CD4-positive, alpha-beta T cell treated with Interleukin-4 for 1 hour (primary cell): Measurements from ENCODE around the gene SLC35F1.
"Not testable (repeated sequence)": the region's sequence is repeated elsewhere in the genome, so short reads cannot be mapped to it uniquely, and the experiment has no call there.

ENCODE experiments used
- DNase-seq, 2 donors: peaks; one replicate each; pipeline ENCODE4 v3.0.0-alpha.2; 2020 to 2022

The SLC35F1 gene

DNA sequence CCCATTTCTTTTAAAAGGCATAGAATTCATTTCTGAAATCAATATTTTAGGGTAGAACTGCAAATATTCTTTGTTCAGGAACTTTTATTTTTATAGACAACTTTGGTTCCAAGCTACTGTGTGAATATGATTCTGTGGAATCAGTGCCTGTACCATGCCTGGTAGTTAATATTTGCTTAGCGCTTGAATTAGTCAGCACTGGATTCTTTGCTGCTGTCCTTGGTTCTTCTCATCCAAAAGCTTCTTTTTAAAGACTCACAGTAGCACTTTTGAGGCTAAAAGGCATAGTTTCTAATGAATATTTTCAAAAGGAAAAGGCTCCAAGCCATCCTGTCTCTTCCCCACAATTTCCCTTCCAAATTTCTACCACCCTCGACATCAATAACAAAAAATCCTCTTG is 109.5 kb downstream of the SLC35F1 start:
- no peak for DNase-seq

DNA sequence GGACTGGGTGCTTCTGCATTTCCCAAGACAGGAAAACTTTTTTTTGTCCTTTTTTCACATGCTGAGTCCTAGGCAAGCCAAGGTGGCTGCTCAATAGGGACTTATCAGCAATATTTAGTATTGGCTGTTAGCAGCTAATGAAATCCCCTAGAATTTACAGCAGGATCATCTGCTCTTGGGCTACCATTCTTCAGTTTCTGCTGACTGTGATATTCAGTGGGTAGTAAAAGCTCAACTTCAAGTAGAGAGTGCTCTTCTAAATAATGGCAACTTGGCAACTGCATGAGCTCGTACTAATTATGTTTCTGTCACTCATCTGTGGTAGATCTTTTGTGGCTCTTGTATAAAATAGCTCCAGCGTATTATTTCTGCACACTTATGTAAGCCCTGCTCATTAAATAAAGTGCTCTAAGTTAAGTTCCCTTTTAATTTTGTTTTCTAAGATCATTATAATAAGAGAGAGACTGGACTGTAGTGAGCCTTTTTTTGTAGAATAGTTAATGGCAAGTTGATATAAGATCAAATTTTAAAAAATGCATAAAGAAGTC is 110.3 kb downstream of the SLC35F1 start:
- DNase-seq: no peak

DNA sequence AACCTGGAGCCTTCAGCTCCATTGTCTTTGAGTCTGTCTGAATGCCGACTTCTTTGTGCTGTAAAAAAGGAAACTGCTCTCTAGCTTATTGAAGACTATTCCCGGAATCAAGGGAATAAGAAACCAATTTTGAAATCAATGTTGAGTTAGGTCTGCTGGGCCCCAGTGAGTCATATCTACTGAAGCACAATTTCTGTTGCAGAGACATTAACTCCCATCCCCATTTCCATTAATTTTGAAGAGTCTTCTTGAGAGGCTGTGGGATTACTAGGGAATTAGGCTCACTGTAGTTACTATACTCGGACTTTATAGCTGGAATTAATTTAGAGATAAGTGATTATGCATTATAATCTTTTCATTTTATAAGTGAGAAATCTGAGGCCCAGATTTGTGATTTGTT is 116.7 kb downstream of the SLC35F1 start:
- no peak for DNase-seq

DNA sequence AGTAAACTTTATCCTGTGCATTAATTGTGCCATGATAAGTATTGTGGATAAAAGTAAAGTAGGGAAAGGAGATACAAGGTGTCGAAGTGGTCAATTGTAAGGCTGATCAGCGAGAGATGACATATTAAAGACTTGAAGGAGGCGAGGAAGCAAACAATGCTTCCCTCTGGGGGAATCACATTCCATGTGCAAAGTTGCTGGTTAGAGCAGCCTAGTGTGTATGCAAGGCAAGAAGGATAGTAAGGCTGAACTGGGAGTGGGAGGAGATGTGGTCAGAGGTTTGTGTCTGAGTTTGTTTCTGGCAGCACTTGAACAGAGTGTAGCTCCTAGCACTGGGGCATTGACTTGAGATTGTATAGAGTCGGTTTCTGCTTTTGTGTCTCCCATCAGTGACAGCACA is 122.9 kb downstream of the SLC35F1 start:
- DNase-seq: no peak

DNA sequence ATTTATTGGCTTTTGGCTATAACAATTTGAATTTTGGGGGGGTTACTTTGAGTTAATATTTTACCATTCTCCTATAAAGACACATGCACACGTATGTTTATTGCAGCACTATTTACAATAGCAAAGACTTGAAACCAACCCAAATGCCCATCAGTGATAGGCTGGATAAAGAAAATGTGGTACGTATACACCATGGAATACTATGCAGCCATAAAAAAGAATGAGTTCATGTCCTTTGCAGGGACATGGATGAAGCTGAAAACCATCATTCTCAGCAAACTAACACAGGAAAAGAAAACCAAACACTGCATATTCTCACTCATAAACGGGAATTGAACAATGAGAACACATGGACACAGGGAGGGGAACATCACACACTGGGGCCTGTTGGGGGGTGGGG is 130.4 kb downstream of the SLC35F1 start:
- not testable (repeated sequence) for DNase-seq

DNA sequence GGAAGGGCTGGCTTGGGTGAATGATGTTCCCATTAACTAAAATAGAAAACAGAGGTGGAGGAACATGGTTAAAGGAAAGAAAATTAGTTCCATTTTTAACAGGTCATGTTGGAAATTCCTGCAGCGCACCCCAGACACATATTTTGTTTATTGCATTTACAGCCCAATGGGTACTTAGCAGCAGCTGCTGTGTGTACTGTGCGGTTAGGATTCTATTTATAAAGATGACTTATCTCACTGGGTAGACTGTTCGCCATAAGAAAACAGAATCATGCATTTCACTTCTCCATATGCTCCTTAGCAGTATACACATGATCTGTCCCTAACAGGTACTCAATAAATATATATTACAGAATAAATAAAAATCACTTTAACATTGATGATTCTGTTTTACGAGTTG is 135.8 kb downstream of the SLC35F1 start:
- no peak for DNase-seq

DNA sequence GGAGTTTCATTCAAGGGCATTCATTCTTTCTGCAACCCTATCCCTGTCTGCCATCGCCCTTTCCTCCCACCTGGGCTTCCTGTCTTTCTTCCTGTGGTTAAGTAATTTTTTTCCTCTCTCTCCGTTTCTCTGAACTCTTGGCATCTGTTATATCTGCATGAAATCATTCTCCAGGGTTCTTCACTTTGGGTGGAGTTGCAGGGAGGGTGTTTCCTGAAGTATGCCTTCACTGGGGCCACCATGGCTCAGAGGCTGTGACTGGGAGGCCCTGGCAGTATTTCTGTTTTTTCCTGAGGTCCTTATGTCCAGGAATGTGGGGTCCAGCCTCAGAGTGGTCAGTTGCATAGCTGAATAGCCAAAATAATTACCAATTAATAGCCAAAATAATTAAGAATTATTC is 137.2 kb downstream of the SLC35F1 start:
- DNase-seq: no peak

DNA sequence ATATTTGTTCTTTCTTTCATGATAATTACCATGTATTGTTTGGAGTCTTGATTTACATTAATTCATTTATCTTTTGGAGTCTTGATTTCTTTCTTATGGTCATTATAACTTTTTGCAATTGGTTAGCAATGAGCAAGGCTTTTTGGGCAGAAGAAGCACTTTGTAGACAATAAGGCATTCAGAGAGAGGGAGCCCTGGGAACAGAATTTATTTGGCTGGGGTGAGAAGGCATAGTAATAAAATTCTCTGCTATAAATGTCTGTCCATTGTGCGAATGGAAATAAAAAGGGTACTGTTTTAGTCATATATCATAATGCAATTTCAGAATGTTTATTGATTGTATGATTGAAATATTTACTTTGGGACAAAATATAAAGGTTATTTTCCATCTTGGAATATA is 147.0 kb downstream of the SLC35F1 start:
- no peak for DNase-seq

DNA sequence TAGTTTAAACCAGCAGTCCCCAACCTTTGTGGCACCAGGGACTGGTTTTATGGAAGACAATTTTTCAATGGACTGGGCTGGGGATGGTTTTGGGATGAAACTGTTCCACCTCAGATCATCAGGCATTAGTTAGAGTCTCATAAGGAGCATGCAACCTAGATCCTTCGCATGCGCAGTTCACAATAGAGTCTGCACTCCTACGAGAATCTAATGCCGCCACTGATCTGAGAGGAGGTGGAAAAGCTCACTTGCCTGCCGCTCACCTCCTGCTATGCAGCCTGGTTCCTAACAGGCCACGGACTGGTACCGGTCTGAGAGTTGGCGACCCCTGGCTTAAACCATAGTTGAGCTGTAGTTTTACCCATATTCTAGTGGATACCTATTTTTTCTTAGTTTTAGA is 154.6 kb downstream of the SLC35F1 start:
- DNase-seq: no peak

DNA sequence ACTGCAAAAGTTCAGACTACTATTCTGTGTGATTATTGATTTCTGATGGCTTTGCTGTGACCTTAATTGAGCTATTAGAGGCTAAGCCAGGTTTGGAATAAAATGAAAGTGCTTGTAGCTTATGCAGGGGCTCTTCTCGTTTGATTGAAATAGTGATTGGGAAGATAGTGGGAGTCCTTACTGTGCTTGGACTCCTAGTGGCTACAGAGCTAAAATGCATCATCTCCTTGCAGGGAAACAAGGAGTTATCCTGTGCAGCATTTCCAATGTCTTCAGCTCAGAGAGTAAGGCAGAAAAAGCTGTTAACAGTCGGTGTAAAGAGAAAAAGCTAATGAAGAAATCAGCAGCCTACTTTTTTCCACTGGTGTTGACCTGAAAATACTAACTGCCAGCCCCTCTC is 173.5 kb downstream of the SLC35F1 start:
- no peak for DNase-seq

DNA sequence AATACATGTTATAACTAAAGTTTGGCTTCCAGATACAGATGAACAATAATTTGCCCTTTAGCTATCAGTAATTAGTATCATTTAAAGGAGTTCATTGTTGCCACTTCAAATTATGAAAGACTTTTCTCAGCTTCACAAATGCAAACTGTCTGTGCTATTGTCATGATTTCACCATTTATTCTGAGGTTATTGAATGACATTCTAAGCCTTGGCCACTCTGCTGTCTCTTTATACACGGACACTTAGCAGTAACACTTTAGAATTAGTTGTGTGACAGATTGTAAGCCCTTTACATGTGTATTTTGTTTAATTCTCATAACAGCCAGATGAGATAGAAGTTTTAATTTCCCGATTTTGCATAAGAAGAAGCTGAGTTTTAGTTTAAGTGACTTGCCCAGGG is 176.6 kb downstream of the SLC35F1 start:
- no peak for DNase-seq

DNA sequence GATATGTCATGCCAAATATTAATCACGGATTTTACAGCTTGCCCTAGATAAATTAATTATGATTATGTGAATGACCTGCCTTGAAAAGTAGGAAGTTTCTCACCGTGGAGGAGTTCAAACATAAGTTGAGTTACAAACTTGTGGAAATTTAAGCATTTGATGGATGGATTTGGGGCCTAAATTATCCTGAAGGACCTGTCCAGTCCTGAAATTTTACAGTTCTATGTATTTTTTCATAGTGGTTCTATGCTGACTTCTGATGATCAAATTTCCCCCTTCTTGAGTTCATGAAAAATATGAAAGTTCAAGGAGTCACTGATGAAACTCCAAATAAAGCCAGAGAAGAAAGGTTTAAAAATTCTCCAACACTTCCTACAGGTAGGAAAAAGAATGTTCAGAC is 178.6 kb downstream of the SLC35F1 start:
- DNase-seq: no peak

DNA sequence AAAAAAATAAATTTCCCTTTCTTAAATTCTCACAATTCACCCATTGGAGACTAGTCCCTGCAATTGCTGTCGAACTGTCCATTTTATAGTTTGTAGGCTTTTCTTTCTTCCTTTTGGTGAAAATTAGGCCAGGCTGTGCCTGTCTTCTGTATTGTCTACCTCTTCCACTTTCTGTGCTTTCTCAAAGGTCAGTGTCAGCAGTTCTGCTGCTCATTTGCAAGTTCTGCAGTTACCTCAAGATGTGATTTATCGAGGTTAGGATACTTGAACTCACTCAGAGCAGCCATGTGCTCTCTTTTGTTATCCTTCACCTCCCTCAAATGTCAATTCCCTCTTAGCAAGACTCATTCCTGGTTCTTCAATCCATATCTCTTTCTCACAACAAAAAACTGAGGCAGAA is 179.1 kb downstream of the SLC35F1 start:
- no peak for DNase-seq

DNA sequence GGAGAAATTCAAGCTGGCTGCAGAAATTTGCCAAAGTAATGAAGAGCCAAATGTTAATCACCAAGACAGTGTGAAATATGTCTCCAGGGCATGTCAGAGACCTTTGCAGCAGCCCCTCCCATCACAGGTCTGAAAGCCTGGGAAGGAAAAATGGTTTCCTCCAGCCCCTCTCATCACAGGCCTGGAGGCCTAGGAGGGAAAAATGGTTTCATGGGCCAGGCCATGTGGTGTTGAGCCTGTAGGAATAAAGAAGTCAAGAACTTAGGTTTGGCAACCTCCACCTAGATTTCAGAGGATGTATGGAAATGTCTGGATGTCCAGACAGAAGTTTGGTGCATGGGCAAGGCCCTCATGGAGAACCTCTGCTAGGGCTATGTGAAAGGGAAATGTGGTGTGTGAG is 185.0 kb downstream of the SLC35F1 start:
- DNase-seq: no peak

DNA sequence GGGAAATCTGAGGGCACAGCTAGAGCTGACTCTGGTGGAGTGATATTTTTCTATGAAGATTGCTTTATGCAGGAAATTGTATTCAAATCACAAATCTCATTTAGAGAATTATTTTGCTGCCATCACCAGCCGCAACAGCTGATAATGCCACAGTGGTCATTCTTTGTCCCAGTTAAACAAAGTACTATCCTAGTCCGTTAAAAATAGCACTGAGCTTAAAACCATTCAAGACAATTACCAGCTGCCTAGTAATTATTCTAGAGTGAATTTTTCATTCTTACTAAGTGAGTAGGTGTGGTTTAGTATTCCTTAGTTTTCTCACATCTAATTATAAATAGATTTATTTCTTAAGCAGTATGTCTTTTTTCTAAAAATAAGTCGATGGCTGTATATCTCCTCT is 190.5 kb downstream of the SLC35F1 start:
- DNase-seq: no peak

DNA sequence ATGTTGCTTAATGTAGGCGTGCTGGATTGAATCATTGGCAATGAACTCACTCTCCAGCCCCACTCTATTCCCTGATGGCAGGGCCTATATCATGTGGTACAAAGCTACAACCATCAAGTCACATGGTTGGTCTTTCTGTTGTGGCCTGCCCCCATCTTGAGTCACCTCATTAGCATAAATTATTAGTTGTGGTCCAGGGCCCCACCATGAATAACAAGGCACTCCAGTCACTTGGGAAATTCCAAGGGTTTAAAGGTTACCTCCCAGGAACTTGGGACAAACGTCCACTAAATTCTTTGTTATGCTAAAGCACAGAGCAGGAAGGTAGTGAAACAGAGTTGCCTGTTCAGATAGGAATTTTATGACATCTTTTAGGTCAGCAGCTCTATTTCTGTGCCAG is 193.7 kb downstream of the SLC35F1 start:
- no peak for DNase-seq

DNA sequence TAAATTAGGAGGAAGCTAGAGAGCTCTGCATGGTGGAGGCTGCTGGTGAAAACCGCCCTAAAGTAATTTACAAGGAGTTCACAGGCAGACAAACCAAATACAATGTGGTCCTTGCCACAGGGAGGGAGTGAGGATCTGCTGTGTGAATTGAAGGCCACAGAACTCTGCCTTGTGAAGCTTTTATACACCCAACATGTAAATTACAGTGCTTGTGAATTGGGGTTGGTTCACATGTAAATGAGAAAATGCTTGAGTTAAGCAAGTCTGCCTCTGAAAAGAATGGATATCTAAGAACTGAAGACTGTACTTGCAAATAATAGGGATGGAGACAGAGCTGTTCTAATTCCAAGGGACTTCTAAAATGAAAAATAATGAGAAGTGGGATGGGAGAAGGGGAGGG is 194.2 kb downstream of the SLC35F1 start:
- no peak for DNase-seq

DNA sequence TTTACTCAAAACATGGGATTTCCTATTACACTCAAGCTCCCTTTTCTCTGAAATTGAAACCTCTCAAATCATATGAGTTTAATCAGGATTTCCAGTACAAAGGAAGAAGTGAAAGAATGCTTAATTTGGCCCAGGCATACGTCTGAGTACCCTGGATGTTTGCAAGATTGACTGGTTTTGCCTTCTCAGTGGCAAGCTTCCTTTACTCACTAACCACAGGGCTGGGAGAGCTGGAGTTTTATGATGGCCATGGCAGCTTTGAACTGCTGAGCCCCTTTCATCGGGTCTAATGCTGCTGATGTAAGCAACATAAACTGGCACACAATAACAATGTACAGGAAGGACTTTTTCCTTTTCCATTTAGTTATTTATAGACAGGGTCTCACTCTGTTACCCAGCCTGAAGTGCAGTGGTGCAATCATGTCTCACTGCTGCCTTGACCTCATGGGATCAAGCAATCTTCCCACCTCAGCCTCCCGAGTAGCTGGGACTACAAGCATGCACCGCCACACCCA is 194.8 kb downstream of the SLC35F1 start:
- no peak for DNase-seq

DNA sequence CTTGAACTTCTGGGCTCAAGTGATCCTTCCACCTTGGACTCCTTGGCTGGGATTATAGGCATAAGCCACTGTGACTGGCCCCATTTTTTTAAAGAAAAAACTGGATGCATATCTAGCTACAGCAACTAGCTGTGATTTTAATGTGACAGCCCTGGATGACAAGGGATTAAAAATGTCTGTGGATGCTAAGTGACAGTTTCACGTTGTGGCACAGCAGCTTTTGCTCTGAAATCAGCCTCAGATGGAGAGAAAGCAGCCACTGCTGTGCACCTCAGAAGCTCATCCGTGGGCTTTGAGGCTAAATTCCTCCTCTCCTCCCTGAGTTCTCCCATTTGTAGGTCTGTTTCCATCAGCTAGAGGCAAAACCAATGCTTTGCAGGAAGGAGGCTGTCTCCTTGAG is 195.3 kb downstream of the SLC35F1 start:
- DNase-seq: no peak

DNA sequence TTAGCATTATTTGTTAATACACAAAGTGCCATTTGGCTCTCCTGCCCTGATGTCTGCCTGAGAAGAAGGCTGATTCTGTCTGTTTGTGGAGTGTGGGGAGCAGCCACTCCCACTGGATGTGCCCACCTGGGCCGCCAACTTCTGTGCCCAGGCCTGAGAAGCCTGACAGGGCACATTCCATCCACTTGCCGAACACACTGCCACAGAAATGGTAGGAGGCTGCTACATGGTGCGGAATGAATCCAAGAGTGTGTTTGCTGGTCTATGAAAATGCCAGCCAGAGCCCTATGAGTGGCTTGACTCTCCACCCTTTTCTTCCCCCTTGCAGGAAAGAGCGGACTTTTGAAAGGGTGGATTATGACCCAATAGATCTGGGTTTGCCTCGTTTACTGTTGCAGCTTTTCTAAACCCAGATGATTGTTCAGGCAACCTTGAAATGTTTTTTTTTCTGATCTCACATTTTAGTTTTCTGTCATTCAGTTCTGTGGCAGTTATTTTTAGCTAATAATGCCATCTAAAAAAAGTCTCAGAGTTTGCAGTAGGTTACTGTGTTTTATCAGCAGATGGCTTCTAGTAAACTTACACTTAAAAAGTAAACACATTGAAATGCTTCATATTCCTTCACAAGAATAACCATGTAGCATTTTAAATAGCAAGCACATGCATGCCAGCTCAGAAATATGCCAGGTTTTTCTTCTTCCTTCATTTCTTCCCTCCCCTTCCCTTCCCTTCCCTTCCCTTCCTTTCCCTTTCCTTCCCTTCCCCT is 196.5 kb downstream of the SLC35F1 start:
- no peak for DNase-seq

DNA sequence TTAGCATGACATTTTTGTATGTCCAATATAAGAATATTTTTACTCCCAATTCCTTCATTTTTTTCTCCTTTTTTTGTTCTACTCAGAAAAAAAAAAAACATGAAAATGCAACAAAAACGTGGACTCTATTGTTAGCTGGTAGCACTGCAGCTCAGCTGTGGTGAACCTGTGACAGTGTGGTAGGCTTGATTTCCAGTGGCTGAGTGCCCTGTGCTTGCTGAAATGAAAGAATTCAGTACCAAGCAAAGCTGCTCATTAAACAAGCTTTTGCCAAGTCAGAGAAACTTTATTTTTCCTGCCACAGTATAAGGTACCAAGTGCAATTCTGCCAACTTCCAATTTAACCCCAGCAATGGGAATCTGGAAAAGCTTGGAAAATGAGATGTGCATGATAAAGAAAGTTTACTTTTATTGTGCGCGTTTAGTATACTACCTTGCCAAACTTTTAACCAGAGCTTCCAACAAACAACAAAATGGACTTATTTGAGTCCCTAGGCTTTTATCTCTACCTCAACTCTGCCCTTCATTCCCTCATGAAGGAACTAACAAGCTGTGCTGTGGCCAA is 215.2 kb downstream of the SLC35F1 start:
- DNase-seq: no peak

DNA sequence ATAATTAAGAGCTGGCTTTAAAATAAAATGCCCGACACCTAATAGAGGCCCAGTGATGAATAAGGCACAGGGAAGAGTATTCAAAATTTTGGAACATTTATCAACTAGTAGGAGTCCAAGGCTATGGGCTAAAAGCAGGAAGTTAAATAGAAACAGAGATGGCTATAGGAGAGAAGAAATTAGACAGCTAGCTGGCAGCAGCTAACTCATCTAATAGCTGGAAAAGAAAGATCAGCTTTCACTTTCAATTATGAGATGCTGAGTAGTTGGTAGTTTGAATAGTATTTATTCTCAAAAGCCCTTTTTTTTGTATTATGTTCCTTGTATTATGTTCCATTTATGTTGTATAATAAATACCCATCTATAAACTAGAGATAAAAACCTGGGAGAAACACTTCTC is 215.7 kb downstream of the SLC35F1 start:
- no peak for DNase-seq

DNA sequence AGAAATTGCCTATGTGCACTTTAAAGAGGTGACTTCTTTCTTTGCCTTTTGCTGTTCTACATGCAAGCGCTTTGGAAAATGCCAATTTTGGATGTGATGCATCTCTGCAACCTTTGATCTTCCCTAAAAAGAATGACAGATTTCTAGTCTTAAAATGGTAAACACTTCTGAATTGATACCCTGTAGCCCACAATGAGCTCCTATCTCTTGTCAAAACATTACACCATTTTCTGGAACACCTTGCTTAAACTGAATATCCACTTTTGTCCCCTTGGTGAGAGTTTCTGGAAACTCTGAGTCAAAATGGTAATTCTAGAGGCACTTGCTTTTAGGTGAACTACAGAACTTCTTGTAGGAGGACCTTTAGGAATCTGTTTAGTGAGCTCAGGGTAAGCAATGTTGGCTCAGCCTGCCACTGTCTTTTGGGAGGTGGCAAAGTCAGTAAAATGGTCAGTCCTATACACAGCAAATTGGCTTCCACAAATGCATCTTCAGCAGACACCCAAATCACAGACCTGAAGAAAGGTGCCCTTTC is 216.5 kb downstream of the SLC35F1 start:
- no peak for DNase-seq

DNA sequence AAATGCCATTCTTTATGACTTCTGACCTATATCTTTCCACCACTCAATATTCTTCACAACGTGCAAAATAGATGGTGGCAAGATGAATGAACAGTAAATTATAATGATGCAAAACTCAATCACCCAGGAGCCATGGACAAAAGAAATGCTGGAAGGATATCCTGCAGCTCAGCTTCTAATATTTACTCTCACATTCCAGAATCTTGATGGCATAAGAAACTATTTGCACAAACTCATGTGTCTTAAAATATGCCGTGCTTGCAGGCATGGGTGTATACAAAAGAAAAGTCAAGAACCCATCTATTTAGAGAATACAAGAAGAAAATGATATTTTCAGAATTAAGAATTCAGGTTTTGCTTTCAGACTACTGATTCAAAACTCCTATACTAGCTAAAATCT is 217.8 kb downstream of the SLC35F1 start:
- DNase-seq: no peak
